ENCODE data around the gene UBAC2.
"Not testable (repeated sequence)": the region's sequence is repeated elsewhere in the genome, so short reads cannot be mapped to it uniquely, and the experiment has no call there.

Gene UBAC2

GRCh38 chr13:99378985-99379733 is 178.5 kb downstream of the UBAC2 start:
- no peak for DNase-seq (ENCODE audit: low read depth in 2 of 2)

- no peak for DNase-seq (ENCODE audit: low read depth in 2 of 2)
Observed at GRCh38 chr13:99379856-99380801, 179.5 kb downstream of the UBAC2 start.

- peak in 1 of 2 donors; percentile 28 for DNase-seq (ENCODE audit: low read depth in 2 of 2)
Observed at GRCh38 chr13:99380921-99381645, 180.4 kb downstream of the UBAC2 start.

GRCh38 chr13:99381766-99382165 is 181.1 kb downstream of the UBAC2 start:
- no peak for DNase-seq (ENCODE audit: low read depth in 2 of 2)

- DNase-seq (ENCODE audit: low read depth in 2 of 2), result no peak
Observed at GRCh38 chr13:99382428-99383133, 181.9 kb downstream of the UBAC2 start.

GRCh38 chr13:99383511-99383921 is 182.9 kb downstream of the UBAC2 start:
- DNase-seq (ENCODE audit: low read depth in 2 of 2), result no peak

GRCh38 chr13:99383946-99384345 is 183.3 kb downstream of the UBAC2 start:
- no peak for DNase-seq (ENCODE audit: low read depth in 2 of 2)

GRCh38 chr13:99384468-99384867 is 183.8 kb downstream of the UBAC2 start:
- DNase-seq (ENCODE audit: low read depth in 2 of 2), result no peak

GRCh38 chr13:99385161-99385560 is 184.5 kb downstream of the UBAC2 start:
- no peak for DNase-seq (ENCODE audit: low read depth in 2 of 2)

- no peak for DNase-seq (ENCODE audit: low read depth in 2 of 2)
Observed at GRCh38 chr13:99385940-99386339, 185.3 kb downstream of the UBAC2 start.

- DNase-seq (ENCODE audit: low read depth in 2 of 2), result no peak
Observed at GRCh38 chr13:99386495-99386894, 185.8 kb downstream of the UBAC2 start.

GRCh38 chr13:99386911-99387788 is 186.5 kb downstream of the UBAC2 start:
- DNase-seq (ENCODE audit: low read depth in 2 of 2), result peak; percentile 70 to 71

- DNase-seq (ENCODE audit: low read depth in 2 of 2), result no peak
Observed at GRCh38 chr13:99388334-99388923, 187.8 kb downstream of the UBAC2 start.

GRCh38 chr13:99389094-99389493 is 188.4 kb downstream of the UBAC2 start:
- DNase-seq (ENCODE audit: low read depth in 2 of 2), result not testable (repeated sequence)

- DNase-seq (ENCODE audit: low read depth in 2 of 2), result no peak
Observed at GRCh38 chr13:99389520-99390304, 189.1 kb downstream of the UBAC2 start.

- DNase-seq (ENCODE audit: low read depth in 2 of 2), result no peak
Observed at GRCh38 chr13:99390601-99391000, 189.9 kb downstream of the UBAC2 start.

- no peak for DNase-seq (ENCODE audit: low read depth in 2 of 2)
Observed at GRCh38 chr13:99391781-99392469, 191.3 kb downstream of the UBAC2 start.

- DNase-seq (ENCODE audit: low read depth in 2 of 2), result no peak
Observed at GRCh38 chr13:99392470-99393135, 191.9 kb downstream of the UBAC2 start.

Data from activated CD8-positive, alpha-beta memory T cell treated with anti-CD3 and anti-CD28 coated beads for 4 hours (primary cell).